Epidermal melanocyte (primary cell): ENCODE results near the gene DNMT1.
"Not testable (repeated sequence)": the region's sequence is repeated elsewhere in the genome, so short reads cannot be mapped to it uniquely, and the experiment has no call there.

ENCODE experiments used
- DNase-seq: peaks from one replicate; pipeline ENCODE4 v3.0.0; 2011; ENCODE audit warnings: low spot score; ENCODE audit not compliant: insufficient read length

DNMT1 gene

GRCh38 chr19:10222201-10222890 lies 27.6 kb upstream of the DNMT1 start:
- DNase-seq = no peak

GRCh38 chr19:10220695-10221094 lies 25.9 kb upstream of the DNMT1 start:
- DNase-seq = no peak

- DNase-seq = no peak
These were observed 24.9 kb upstream of the DNMT1 start for GRCh38 chr19:10219678-10220077.

GRCh38 chr19:10217085-10217484 lies 22.3 kb upstream of the DNMT1 start:
- DNase-seq = no peak

DNA sequence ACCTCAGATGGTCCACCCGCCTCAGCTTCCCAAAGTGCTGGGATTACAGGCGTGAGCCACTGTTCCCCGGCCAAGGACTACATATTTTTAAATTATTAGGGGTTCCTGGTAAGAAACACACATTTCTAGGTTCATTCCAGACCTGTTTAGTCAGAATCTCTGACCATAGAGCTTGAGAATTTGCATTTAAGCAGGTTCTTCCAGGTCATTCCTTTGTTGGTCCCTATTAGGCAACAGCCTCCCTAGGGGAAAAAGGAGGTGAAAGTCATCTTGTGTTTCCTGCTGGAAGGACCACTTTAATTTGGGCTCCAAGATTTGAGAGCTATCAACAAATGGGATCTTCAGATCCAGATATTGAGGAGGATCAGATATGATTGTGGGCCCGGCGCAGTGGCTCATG lies 20.0 kb upstream of the DNMT1 start:
- no peak for DNase-seq

DNA sequence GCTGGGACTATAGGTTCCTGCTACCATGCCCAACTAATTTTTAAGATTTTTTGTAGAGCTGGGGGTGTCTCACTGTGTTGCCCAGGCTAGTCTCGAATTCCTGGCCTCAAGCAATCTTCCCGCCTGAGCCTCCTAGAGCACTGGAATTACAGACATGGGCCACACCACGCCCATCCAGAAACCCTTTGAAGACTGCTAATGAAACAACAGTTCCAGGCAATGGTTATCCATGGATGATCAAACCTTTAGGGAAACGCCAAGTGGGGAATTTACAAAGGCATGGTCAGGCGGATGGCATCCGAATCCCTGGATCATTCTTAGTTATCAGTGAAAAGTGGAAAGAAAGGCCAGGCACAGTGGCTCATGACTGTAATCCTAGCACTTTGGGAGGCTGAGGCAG lies 16.9 kb upstream of the DNMT1 start:
- DNase-seq = no peak

GRCh38 chr19:10211061-10211460 lies 16.3 kb upstream of the DNMT1 start:
- DNase-seq = no peak

GRCh38 chr19:10209315-10209714 lies 14.6 kb upstream of the DNMT1 start:
- DNase-seq = no peak

GRCh38 chr19:10207026-10207425 lies 12.3 kb upstream of the DNMT1 start:
- no peak for DNase-seq

DNA sequence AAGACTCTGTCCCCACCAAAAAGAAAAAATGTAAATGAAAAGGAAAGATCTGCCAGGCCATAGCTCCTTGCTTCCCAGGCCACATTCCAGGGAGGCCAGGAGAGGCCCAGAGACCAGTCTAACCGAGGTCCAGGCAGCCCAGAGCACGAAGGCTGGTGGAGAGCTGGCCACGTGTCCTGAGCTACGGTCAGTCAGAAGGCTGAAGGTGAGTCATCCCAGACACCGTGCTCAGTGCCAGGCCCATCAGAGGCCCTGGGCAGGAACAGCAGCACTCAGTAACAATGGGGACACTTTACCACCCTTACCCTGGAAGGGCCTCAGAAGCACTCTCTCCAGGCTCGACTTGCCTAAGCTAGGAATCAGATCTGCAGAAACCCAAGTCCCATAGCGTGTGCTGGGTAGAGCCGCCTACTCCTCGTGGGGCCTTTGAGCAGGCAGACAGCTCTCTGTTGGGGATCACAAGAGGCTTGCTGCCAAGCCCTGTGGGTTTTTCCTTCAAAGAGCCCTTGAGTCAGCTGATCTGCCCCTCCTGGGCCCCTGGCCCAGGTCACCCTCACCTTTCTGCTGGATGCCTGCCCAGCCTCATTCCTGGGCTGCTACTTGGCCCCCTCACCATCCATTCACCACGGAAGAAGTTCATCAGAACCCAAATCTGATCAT lies 11.6 kb upstream of the DNMT1 start:
- no peak for DNase-seq

DNA sequence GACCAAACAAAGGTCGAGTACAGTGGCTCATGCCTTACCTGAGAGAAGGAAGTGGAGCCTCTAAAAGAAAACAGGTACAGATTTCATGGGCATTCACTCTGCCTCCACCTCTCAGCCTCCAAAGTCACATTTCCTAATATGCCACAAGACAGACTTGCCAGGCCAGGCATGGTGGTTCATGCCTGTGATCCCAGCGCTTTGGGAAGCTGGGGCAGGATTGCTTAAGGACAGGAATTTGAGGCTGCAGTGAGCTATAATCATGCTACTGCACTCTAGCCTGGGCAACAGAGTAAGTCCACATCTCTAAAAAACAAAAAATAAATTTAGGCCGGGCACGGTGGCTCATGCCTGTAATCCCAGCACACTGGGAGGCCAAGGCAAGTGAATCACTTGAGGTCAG lies 10.9 kb upstream of the DNMT1 start:
- DNase-seq = no peak

GRCh38 chr19:10203686-10204085 lies 8.9 kb upstream of the DNMT1 start:
- DNase-seq = no peak

GRCh38 chr19:10201176-10201575 lies 6.4 kb upstream of the DNMT1 start:
- DNase-seq = no peak

DNA sequence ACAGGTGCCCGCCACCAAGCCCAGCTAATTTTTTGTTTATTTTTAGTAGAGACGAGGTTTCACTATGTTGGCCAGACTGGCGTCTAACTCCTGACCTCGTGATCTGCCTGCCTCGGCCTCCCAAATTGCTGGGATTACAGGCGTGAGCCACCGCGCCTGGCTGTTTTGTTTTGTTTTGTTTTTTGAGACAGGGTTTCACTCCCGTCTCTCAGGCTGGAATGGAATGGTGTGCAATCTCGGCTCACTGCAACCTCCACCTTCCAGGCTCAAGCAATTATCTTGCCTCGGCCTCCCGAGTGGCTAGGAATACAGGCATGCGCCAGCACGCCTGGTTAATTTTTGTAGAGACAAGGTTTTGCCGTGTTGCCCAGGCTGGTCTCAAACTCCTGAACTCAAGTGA lies 5.3 kb upstream of the DNMT1 start:
- not testable (repeated sequence) for DNase-seq

- not testable (repeated sequence) for DNase-seq
These were observed 4.3 kb upstream of the DNMT1 start for GRCh38 chr19:10198889-10199644.

DNA sequence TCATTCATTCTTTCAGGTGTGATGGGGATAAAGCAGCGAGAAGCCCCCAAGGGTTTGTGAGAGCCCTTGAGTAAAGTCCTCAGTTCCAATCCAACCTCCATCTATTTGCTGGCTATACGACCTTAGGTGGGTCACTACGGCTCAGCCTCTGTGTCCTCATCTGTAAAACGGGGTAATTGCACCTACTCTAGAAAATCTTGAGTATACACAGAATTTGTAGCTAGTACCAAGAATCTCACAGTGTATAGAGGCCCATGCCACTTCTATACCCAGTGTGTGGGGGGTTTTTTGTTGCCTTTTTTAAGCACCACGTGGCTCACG lies 406 bp upstream of the DNMT1 start:
- DNase-seq = no peak

GRCh38 chr19:10193790-10194499 lies 808 bp downstream of the DNMT1 start:
- no peak for DNase-seq

- no peak for DNase-seq
These were observed 1.8 kb downstream of the DNMT1 start for GRCh38 chr19:10192922-10193321.

GRCh38 chr19:10191347-10191746 lies 3.4 kb downstream of the DNMT1 start:
- DNase-seq = no peak

- DNase-seq = no peak
These were observed 4.7 kb downstream of the DNMT1 start for GRCh38 chr19:10190026-10190425.

- DNase-seq = no peak
These were observed 5.1 kb downstream of the DNMT1 start for GRCh38 chr19:10189616-10190015.

DNA sequence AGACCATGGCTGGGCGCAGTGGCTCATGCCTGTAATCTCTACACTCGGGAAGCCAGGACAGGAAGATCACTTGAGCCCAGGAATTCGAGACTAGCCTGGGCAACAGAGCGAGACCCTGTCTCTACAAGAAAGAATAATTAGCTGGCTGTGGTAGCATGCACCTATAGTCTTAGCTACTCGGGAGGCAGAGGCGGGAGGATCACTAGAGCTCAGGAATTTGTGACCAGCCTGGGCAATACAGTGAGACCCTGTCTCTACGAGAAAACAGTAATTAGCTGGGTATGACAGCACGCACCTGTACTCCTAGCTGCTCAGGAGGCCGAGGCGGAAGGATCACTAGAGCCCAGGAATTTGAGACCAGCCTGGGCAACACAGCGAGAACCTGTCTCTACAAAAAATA lies 7.4 kb downstream of the DNMT1 start:
- DNase-seq = no peak
